Esophagus muscularis mucosa (tissue), 4 donors: ENCODE results near the gene STAG2. TPM values are rescaled to one million over a fixed set of nuclear protein-coding genes. Genes with fewer than 3 reads are reported as not detected.

Experiments used
- DNase-seq: peaks from one replicate; pipeline ENCODE4 v3.0.0-alpha.2; 2017; ENCODE audit errors: extremely low spot score
- H3K27ac ChIP-seq, 4 donors: fragments of 200-600 bp; sonication (generic); replicated peaks in 1 of 4; 1 replicate in 3 of 4; 2 replicates in 1 of 4; pipeline ENCODE4 v1.5.1; 2016 to 2019; ENCODE audit warnings: mild to moderate bottlenecking in 1 of 4
- H3K27me3 ChIP-seq, 4 donors: fragments of 200-600 bp; sonication (generic); one replicate each; pipeline versions ENCODE4 v1.5.1 to v1.6.0; 2016 to 2019
- H3K36me3 ChIP-seq, 4 donors: fragments of 200-600 bp; sonication (generic); one replicate each; pipeline ENCODE4 v1.5.1; 2016 to 2019
- H3K4me1 ChIP-seq, 4 donors: fragments of 200-600 bp; sonication (generic); one replicate each; pipeline ENCODE4 v1.5.1; 2016 to 2019
- H3K4me3 ChIP-seq, 4 donors: fragments of 200-600 bp; sonication (generic); 1 replicate in 2 of 4; 2 replicates in 2 of 4; pipeline ENCODE4 v1.5.1; 2016 to 2019; ENCODE audit warnings: mild to moderate bottlenecking in 4 of 4, moderate library complexity in 1 of 4
- H3K9me3 ChIP-seq, 4 donors: fragments of 200-600 bp; sonication (generic); 1 replicate in 3 of 4; 2 replicates in 1 of 4; pipeline ENCODE4 v1.5.1; 2016 to 2019
- EP300 ChIP-seq: sonication (generic); formaldehyde crosslinking; IDR thresholded peaks from one replicate; pipeline ENCODE4 v1.6.1; 2017; ENCODE audit warnings: antibody characterized with exemption
- POLR2A ChIP-seq: fragments of 450-650 bp; IDR thresholded peaks from one replicate; pipeline ENCODE4 v1.6.1; 2017; ENCODE audit warnings: antibody characterized with exemption, moderate library complexity, mild to moderate bottlenecking, low read depth
- POLR2AphosphoS5 ChIP-seq, 2 donors: sonication (generic); formaldehyde crosslinking; IDR thresholded peaks; one replicate each; pipeline ENCODE4 v1.6.1; 2017; ENCODE audit warnings: antibody characterized with exemption in 2 of 2
- WGBS: methylation state at CpG from one replicate; pipeline ENCODE4 v1.1.5; 2018; 5-methylcytosine and 5-hydroxymethylcytosine counted together
- intact Hi-C: fragments of 100-400 bp; cut with DNase I; formaldehyde crosslinking; loops from one replicate; pipeline ENCODE4 v1.15.1; 2023
- total RNA-seq, 4 donors: library from RNA; depleted of rRNA; stranded (reverse); fragments of >200 nt; gene quantifications; one replicate each; pipeline versions ENCODE4 v1.1.0 to v1.2.1, GENCODE V29; 2016
- TF ChIP-seq, protein P1 (sequence below), 3 experiments: fragments of 200-600 bp in 2 of 3; fragments of 450-650 bp in 1 of 3; sonication (generic) in 2 of 3; IDR thresholded peaks; one replicate each; pipeline ENCODE4 v1.5.1; 2017 to 2019; ENCODE audit warnings: antibody characterized with exemption in 3 of 3, mild to moderate bottlenecking in 2 of 3, moderate library complexity in 1 of 3

Gene STAG2
- total RNA-seq, 4 donors from 2014 or later, result 60.6 to 94.3 (median 84.7) TPM

- H3K27me3 ChIP-seq, result no peaks in the 10 kb centered on the region
- 66% methylated on average over 7 of the region's 7 CpGs for WGBS
- no peak overlapping the region for H3K4me3 ChIP-seq
- no peaks in the 10 kb centered on the region for H3K9me3 ChIP-seq
- intact Hi-C loops, result no loop called here
- H3K36me3 ChIP-seq, result no peaks in the 10 kb centered on the region
- TF ChIP-seq POLR2A, result no peak
- TF ChIP-seq POLR2AphosphoS5 (IDR thresholded peaks at IDR 0.05), result no peak
- TF ChIP-seq, protein P1, sequence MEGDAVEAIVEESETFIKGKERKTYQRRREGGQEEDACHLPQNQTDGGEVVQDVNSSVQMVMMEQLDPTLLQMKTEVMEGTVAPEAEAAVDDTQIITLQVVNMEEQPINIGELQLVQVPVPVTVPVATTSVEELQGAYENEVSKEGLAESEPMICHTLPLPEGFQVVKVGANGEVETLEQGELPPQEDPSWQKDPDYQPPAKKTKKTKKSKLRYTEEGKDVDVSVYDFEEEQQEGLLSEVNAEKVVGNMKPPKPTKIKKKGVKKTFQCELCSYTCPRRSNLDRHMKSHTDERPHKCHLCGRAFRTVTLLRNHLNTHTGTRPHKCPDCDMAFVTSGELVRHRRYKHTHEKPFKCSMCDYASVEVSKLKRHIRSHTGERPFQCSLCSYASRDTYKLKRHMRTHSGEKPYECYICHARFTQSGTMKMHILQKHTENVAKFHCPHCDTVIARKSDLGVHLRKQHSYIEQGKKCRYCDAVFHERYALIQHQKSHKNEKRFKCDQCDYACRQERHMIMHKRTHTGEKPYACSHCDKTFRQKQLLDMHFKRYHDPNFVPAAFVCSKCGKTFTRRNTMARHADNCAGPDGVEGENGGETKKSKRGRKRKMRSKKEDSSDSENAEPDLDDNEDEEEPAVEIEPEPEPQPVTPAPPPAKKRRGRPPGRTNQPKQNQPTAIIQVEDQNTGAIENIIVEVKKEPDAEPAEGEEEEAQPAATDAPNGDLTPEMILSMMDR (IDR thresholded peaks at IDR 0.05), result no peak
- no peak for TF ChIP-seq EP300
- no peak overlapping the region for H3K27ac ChIP-seq
- DNase-seq, result no peak
- peaks cover 7 to 41% (median 21%) of the 10 kb centered on the region in 4 donors for H3K4me1 ChIP-seq
Observed at GRCh38 chrX:123994730-123995129, 33.2 kb downstream of the STAG2 start.

DNA sequence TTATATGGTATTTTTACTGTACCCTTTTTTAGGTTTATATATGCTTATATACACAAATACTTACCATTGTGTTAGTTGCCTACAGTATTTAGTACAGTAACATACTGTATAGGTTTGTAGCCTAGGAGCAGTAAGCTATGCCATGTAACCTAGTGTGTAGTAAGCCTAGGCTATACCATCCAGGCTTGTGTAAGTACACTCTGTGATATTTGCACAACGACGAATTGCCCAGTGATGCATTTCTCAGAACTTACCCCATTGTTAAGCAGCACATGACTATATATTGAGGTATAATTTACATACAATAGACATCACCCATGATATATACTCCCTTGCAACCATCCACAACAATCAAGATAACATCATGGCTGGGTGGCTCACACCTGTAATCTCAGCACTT, 40.1 kb downstream of the STAG2 start:
- 97% methylated on average over 2 of the region's 2 CpGs for WGBS
- Histone ChIP-seq H3K4me3 (no peak overlapping the region), H3K27ac (no peak overlapping the region), H3K4me1 (peaks cover 0 to 14% (median 4%) of the 10 kb centered on the region in 4 donors), H3K36me3 (no peaks in the 10 kb centered on the region), H3K27me3 (no peaks in the 10 kb centered on the region), H3K9me3 (no peaks in the 10 kb centered on the region)
- TF ChIP-seq POLR2A, result no peak
- no peak for TF ChIP-seq POLR2AphosphoS5 (IDR thresholded peaks at IDR 0.05)
- TF ChIP-seq EP300, result no peak
- TF ChIP-seq, protein P1 (IDR thresholded peaks at IDR 0.05), result no peak
- no peak for DNase-seq
- intact Hi-C loops, result no loop called here

DNA sequence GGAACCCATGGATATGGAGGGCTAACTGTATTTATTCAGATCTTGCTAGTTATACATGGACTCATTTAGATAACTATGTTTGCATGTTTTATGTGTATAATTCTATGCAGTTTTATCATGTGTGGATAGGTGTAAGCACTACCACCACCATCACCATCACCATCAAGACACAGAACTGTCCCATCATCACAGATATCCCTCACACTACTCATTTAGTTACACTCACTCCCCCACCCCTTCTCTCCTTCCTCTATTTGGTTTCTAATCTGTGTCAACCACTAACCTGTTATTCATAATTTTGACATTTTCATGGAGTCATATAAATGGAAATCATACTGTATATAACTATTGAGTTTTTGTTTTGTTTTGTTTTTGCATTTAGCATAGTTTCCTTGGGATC, 43.7 kb downstream of the STAG2 start:
- TF ChIP-seq, protein P1 (IDR thresholded peaks at IDR 0.05), result no peak
- TF ChIP-seq POLR2A (no peak), EP300 (no peak), POLR2AphosphoS5 (IDR thresholded peaks at IDR 0.05) (no peak)
- Histone ChIP-seq H3K36me3 (no peaks in the 10 kb centered on the region), H3K9me3 (no peaks in the 10 kb centered on the region), H3K4me3 (no peak overlapping the region), H3K27me3 (no peaks in the 10 kb centered on the region), H3K4me1 (peaks cover 0 to 32% (median 7%) of the 10 kb centered on the region in 4 donors), H3K27ac (no peak overlapping the region)
- intact Hi-C loops, result no loop called here
- DNase-seq, result no peak

DNA sequence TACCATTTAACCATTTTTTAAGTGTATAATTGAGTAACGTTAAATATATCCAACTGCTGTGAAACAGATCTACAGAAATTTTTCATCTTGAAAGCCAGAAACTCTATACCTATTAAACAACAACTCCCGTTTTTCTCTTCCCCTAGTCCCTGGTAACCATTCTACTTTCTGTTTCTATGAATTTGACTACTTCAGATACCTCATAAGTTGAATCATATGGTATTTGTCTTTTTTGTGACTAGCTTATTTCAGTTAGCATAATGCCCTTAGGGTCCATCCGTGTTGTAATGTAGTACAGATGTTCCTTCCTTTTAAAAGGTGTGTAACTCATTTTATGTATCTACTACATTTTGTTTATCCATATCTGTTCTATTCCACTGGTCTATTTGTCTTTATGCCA, 48.7 kb downstream of the STAG2 start:
- intact Hi-C loops, result no loop called here
- no peaks in the 10 kb centered on the region for H3K9me3 ChIP-seq
- TF ChIP-seq EP300, result no peak
- no peak for TF ChIP-seq POLR2A
- TF ChIP-seq, protein P1 (IDR thresholded peaks at IDR 0.05), result no peak
- TF ChIP-seq POLR2AphosphoS5 (IDR thresholded peaks at IDR 0.05), result no peak

GRCh38 chrX:124010566-124010965, 49.1 kb downstream of the STAG2 start:
- Histone ChIP-seq H3K36me3 (no peaks in the 10 kb centered on the region), H3K27ac (no peak overlapping the region), H3K4me3 (no peak overlapping the region), H3K9me3 (no peaks in the 10 kb centered on the region), H3K4me1 (peaks cover 0 to 39% (median 17%) of the 10 kb centered on the region in 4 donors), H3K27me3 (no peaks in the 10 kb centered on the region)
- WGBS, result 86% methylated on average over 3 of the region's 3 CpGs
- no peak for DNase-seq
- TF ChIP-seq, protein P1 (IDR thresholded peaks at IDR 0.05), result no peak
- intact Hi-C loops, result no loop called here

More for the DNA sequence above, 48.7 kb downstream of the STAG2 start:
- no peak overlapping the region for H3K27ac ChIP-seq
- no peaks in the 10 kb centered on the region for H3K27me3 ChIP-seq
- H3K36me3 ChIP-seq, result no peaks in the 10 kb centered on the region
- no peak overlapping the region for H3K4me3 ChIP-seq
- 75% methylated on average over 3 of the region's 3 CpGs for WGBS
- peaks cover 0 to 41% (median 17%) of the 10 kb centered on the region in 4 donors for H3K4me1 ChIP-seq
- no peak for DNase-seq
